Smooth muscle cell of the brain vasculature (primary cell): Measurements from ENCODE around the gene C20orf204.

ENCODE experiments used
- DNase-seq: peaks from one replicate; pipeline ENCODE4 v3.0.0-alpha.2; 2012; ENCODE audit warnings: low read depth, low spot score

The C20orf204 gene

GRCh38 chr20:64071341-64072332 lies 35.7 kb downstream of the C20orf204 start:
- DNase-seq: no peak

DNA sequence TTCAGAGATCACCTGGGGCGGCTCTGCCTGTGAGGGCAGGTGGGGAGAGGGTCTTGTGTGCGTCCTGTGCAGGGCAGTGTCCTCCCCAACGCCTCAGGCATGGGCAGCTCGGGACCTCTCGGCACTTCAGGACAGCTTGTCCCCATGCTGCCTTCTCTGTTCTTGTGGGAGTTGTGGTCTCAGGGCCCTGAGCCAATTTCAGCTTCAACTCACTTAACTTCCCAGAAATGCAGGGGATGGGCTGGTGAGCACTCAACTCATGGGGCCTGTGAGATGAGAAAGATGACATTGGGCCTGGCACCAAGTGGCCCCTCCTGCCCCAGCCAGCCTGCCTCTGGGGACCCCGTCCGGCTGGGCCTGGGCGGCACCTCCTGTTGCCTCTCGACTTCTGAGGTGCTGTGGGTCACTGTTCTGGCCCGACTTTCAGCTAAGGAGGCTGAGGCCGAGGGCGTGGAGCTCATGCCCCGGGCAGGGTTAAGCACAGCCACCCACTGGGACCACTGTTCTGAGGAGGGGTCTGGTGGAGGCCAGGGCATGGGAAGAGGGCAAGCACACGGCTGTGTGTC lies 36.6 kb downstream of the C20orf204 start:
- no peak for DNase-seq

DNA sequence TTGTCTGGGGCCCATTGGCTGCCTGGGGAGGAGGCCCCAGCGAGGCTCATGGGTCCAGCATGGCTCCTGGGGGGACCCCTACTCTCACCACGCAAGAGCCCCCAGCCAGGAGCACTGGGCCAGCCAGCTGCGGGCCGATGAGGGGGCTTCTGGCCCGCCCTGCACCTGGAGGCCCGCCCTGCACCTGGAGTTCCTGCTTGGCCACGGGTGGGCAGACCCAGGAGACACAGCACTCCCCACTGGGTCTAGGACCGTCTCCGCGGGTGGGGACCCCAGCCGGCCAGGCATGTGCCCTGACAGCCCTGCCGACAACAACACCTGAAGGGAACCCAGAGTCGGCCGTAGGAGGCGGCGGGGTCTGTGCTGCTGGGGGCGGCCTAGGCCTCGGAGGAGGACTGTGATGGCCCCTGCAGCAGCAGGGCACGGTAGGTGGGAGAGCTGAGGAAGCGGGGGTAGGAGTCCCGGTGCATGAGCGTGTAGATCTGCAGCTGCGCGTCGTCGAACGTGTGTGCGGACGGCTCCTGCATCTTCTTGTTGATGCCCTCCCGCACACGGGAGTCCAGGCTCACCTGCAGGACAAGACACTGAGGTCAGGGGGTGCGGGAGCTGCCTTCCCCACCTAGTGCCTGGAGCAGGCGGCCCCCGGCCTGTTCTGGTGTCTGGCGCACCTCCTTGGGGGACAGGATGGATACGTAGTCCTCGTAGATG lies 37.6 kb downstream of the C20orf204 start:
- no peak for DNase-seq

- no peak for DNase-seq
These were observed 38.3 kb downstream of the C20orf204 start for GRCh38 chr20:64074184-64074789.

GRCh38 chr20:64074963-64075362 lies 39.0 kb downstream of the C20orf204 start:
- no peak for DNase-seq

- no peak for DNase-seq
These were observed 39.6 kb downstream of the C20orf204 start for GRCh38 chr20:64075556-64075955.

DNA sequence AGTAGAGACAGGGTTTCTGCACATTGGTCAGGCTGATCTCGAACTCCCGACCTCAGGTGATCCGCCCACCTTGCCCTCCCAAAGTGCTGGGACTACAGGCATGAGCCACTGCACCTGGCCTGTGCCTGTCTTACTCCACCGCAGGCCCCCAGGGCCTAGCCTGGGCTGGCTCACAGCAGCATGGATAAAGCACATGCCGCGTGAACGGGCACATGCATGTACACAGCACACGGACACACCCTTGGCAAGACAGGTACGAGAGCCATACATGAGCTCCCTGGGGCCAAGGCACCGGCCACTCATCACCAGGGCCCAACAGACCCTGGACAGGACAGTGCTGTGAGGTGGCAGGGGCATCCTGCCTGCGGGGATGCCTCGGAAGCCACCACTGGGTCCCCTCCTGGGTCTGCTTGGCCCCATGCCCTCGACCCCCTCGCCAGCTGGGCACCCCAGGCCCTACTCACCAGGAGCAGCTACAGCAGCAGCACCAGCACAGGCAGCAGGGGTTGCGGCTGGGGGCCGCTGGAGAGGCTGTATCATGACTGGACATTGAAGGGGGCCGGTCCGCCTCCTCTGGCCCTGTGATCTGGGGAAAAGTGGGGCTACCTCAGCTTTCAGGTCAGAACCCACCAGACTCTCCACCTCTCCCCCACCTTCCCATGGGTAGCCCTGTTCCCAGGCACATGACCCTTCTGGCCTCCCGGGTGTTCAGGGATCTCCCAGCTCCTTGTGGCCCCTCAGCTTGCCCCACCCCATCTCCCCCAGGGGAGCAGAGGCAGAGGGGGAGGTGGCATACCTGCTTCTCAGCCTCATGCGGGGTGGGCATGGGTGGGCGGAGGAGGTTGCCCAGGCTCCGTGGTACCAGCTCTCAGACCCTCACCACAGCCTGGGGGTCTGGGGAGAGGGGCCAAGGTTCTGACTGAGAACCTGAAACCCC lies 40.3 kb downstream of the C20orf204 start:
- no peak for DNase-seq

DNA sequence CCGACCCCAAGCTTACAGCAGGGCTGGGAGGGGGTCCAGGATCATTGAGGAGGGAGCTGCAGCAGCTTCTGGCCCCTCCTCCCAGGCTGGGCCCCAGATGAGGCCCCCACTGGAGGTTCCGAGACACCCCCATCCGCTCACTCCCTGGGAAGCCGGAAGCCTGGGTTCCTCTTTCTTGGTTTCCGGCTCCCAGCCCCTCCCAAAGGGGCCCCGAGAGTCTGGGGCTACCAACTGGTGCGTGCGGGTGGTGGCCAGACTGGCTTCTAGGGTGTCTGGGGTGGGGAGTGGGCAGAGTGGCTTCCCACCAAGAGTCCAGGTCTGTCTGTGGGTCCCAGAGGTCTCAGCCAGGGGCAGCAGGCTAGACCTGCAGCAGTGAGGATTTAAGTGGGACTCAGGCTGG lies 41.1 kb downstream of the C20orf204 start:
- DNase-seq: no peak

DNA sequence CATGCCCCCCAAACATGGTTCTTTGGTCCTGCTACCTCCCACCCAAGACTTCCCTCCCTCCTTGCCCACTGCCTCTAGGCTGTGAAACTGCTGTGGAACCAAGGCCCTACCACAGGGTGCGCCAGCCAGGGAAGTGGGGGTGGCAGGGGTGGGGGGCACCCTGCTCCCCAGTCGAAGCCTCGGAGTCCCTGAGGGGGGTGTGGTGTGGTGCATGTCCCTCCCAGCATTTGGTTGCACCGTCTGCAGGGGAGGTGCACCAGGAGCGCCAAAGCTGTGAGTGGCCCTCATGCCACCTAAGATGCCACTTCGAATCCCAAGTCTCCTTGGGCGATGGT lies 41.5 kb downstream of the C20orf204 start:
- no peak for DNase-seq

GRCh38 chr20:64077876-64078551 lies 42.0 kb downstream of the C20orf204 start:
- DNase-seq: no peak

- no peak for DNase-seq
These were observed 42.9 kb downstream of the C20orf204 start for GRCh38 chr20:64078934-64079272.

- no peak for DNase-seq
These were observed 43.5 kb downstream of the C20orf204 start, which contains the start of gene RGS19 for GRCh38 chr20:64079273-64080012. TSS of gene RGS19 (minus strand) at chr20:64079518. CDS start at chr20:64076886, 2,632 bp downstream.

DNA sequence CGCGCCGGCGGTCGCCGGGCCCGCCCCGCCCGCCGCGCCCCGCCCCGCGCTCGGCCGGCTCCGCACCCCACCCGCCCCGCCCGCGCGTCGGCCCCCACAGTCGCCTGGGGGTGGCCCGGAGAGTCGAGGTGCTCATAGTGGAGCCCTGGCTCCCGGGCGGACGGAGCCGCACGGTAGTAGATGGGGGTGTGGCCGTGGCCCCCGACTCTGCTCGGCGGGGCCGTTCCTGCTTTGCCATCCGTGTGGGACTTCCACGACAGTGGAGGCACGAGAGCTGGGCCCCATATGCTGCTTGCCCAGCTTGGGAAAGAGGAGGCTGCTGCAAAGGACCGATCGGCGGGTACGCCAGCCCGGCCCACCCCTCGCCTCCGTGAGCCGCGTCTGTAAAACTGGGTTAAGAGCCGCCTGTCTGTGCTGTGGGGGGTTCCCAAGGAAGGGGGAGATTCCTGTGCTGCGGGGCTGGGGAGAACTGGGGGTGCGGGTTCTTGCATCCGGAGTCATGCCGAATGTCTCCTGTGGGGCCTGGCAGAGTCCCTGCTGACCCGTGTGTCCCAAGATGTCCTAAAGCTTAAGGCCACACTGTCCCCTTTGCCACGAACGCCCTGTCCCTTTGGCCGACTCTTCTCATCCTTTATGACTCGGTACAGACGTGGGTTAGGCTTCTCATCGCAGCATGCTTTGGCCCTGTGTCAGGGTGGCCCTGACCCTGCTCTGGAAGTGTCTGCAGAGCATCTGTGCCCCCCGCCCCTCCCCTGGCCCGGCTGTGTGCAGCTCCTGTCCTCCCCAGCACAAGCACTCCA lies 44.2 kb downstream of the C20orf204 start, which contains the start of gene OPRL1:
Gene OPRL1 (plus strand): TSS at position 70 of the 800 bp plus-strand sequence. CDS start 12,639 bp downstream, outside the sequence.
- no peak for DNase-seq

DNA sequence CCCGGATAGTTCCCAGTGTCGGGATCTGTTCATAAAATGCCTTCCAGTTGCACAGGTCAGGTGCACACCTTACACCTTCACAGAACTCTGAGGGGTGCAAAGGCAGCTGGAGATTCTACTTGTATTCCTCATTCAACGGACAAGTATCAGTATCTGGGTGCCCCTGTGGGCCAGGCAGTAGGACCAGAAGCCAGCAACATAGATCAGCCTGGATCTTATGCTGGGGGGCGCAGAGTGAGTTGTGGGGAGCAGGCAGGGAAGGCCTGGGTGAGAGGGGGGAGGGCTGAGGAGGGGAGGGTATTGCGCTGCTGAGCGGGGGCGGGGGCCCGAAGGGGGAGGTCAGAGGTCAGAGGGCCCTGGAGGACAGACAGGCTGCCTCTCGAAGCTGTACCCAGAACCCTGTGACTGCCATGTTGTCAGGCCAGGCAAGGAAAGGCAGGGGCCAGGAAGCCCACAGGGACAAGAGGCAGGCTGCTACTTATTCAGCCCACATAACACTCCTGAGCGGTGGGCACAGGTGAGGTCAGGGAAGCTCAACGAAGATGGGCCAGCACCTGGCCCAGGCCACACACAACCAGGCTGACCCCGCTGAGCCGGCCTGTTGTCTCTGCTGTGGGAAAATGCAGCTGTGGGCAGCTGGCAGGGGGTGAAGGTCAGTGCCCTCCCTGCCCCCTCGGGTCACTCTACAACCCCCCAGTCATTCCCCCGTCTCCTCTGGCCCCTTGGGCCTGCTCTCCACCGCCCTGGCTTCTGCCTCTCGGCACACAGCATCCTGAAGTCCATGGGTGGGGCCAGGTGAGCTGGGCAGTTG lies 45.0 kb downstream of the C20orf204 start:
- no peak for DNase-seq

- DNase-seq: no peak
These were observed 45.6 kb downstream of the C20orf204 start for GRCh38 chr20:64081624-64081964.

GRCh38 chr20:64082126-64082731 lies 46.2 kb downstream of the C20orf204 start:
- no peak for DNase-seq

- no peak for DNase-seq
These were observed 46.9 kb downstream of the C20orf204 start for GRCh38 chr20:64082820-64083377.
